BE2C (cell line): ENCODE measurements around the gene TMEM255A.

Experiments used
- DNase-seq: peaks from one replicate; pipeline ENCODE4 v3.0.0-alpha.2; 2020
- H3K27me3 ChIP-seq: fragments of 250-450 bp; sonication (Bioruptor Pico); 2 replicates; pipeline ENCODE4 v1.5.1; 2020; ENCODE audit warnings: mild to moderate bottlenecking
- H3K36me3 ChIP-seq: fragments of 250-450 bp; sonication (Bioruptor Pico); 2 replicates; pipeline ENCODE4 v1.5.1; 2020; ENCODE audit warnings: mild to moderate bottlenecking
- H3K4me1 ChIP-seq: fragments of 250-450 bp; sonication (Bioruptor Pico); 2 replicates; pipeline ENCODE4 v1.5.1; 2020
- H3K4me3 ChIP-seq: 2 replicates; pipeline ENCODE4 v1.5.1; 2011; ENCODE audit warnings: low read depth, low read length
- H3K9me3 ChIP-seq: fragments of 250-450 bp; sonication (Bioruptor Pico); 2 replicates; pipeline ENCODE4 v1.5.1; 2020
- TF ChIP-seq, protein P1 (sequence below): IDR thresholded peaks from 2 replicates; pipeline ENCODE4 v1.5.1; 2012; ENCODE audit warnings: mild to moderate bottlenecking, low read depth, low read length

Gene TMEM255A

DNA sequence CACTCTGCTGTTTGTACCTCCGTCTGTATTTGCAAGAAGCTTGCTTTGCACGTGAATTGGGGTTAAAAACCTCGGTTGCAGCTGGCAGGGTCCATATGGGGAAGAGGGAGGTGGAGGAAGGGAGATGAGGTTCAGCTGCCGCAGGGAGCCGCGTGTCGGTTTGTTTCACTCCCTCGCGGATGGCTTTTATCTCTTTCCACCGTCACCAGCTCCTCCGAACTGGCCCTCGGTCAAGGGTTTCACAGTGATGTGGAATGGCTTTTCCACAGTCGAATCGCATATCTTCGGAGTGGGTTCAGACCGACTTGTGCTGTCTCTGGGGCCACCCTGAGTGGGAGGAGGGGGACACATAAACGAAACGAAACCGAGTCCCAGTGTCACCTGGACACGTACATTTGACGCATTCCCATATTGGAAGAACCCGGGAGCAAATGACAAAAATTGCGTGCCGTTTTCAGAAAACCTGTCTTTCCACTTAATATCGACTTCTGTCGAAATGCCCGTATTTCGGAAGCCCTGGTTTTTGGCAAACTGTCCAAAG is 59.7 kb downstream of the TMEM255A start:
- TF ChIP-seq, protein P1, sequence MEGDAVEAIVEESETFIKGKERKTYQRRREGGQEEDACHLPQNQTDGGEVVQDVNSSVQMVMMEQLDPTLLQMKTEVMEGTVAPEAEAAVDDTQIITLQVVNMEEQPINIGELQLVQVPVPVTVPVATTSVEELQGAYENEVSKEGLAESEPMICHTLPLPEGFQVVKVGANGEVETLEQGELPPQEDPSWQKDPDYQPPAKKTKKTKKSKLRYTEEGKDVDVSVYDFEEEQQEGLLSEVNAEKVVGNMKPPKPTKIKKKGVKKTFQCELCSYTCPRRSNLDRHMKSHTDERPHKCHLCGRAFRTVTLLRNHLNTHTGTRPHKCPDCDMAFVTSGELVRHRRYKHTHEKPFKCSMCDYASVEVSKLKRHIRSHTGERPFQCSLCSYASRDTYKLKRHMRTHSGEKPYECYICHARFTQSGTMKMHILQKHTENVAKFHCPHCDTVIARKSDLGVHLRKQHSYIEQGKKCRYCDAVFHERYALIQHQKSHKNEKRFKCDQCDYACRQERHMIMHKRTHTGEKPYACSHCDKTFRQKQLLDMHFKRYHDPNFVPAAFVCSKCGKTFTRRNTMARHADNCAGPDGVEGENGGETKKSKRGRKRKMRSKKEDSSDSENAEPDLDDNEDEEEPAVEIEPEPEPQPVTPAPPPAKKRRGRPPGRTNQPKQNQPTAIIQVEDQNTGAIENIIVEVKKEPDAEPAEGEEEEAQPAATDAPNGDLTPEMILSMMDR = no peak
- Histone ChIP-seq H3K4me3 (peak overlapping the region; percentile 82), H3K9me3 (no peaks in the 10 kb centered on the region), H3K4me1 (no peaks in the 10 kb centered on the region), H3K36me3 (peaks cover 15% of the 10 kb centered on the region), H3K27me3 (no peaks in the 10 kb centered on the region)
- peak; percentile 16 for DNase-seq

DNA sequence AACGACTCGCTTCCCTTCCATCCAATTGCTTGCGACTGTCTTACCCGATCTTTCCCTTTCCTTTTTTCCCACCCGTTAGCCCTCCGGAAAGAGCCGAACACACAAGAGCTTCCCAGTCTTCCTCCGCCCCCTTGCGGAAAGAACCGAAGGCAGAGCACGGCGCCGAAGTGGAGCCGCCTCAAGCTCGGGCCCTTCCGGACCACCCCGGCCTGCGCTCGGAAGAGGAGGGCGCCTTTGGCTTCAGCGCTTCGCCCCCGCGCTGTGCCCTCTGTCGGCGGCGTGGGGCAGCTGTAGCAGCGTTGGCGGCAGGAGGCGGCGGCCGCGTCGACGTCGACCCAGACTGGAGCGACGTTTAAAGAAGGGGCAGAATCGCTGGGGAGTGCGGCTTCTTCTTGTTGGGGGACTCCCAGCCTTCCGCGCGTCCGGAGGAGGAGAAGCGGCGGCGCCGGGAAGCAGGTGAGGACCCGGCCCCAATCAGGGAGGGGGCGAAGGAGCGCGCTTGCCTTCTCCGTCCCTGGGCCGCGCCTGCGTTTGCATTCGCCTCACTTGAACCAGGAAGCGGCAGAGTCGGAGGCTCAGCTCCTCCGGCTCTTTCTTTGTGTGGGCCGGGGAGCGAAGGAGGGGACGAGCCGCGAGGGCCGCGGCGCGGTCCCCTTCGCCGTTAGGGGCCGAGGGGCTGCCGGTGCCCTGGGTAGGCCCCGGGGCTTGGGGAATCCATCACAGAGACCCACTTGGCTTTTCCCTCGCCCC is 60.6 kb downstream of the TMEM255A start, which contains the start of gene ZBTB33:
Gene ZBTB33 (plus strand): TSS at position 291 of the 750 bp plus-strand sequence. CDS start 2,604 bp downstream, outside the sequence.
- TF ChIP-seq, protein P1 = peak; percentile 46
- Histone ChIP-seq H3K4me3 (peak within 1 kb of the TSS; percentile 82), H3K36me3 (peaks cover 15% of the 10 kb centered on the region), H3K4me1 (no peaks in the 10 kb centered on the region), H3K27me3 (no peaks in the 10 kb centered on the region), H3K9me3 (no peaks in the 10 kb centered on the region)
- DNase-seq = peak; percentile 92

DNA sequence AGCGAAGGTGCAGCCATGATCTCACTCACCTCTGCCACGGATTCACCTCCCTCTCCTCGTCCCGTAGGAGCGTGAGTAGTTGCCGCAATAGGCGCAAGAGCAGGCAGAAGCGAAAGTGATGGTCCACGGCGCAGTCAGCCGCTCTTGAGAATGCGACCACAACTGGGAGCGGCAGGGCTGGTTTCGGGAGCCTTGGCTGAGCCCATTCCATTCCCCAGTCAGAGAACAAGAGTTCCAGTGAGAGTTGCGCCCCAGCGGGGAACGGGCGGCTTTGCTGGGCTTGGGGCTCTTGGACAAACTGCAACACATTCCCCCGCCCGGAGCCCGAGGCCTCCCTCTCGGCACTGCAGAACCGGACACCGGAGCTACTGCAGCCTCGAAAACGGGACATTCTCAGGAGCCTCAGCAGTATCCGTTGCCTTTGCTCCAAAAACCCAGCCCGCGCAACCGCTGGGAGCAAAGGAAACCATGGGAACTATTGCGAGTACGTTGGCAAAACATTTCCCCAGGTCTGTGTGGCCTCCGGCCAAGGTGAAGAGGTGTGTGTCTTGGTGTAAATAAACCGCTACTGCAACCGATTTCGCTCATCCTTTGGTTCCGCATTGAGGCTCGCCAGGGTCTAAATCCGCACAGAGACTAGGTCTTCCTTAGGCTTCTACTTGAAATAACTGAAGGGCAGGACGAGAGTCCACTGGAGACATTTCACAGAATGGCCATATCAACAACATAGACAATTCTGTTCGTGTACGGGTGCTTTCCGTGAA is 66.3 kb downstream of the TMEM255A start:
- no peaks in the 10 kb centered on the region for H3K27me3 ChIP-seq
- DNase-seq = peak; percentile 62
- peak overlapping the region; percentile 83 for H3K4me3 ChIP-seq
- H3K4me1 ChIP-seq = no peaks in the 10 kb centered on the region
- TF ChIP-seq, protein P1 = no peak
- H3K9me3 ChIP-seq = no peaks in the 10 kb centered on the region
- H3K36me3 ChIP-seq = no peaks in the 10 kb centered on the region

DNA sequence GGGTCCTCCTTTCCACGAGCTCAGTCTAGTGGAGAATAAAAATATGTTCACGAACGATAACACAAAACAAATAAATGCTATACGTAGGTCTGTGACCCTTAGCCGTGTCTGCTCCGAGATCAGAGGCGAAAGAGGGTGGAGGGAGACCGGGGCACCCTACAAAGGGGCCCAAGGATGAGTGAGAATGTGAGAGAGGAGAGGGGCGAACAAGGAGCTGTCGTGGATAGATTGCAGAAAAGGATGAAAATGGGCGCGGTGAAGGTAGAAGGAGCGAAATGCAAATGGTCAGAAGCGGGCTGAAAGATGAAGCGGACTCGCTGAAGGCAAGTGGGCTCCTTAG is 66.9 kb downstream of the TMEM255A start:
- H3K4me3 ChIP-seq = peak overlapping the region; percentile 83
- DNase-seq = no peak
- no peaks in the 10 kb centered on the region for H3K36me3 ChIP-seq
- no peaks in the 10 kb centered on the region for H3K9me3 ChIP-seq
- TF ChIP-seq, protein P1 = no peak
- H3K4me1 ChIP-seq = no peaks in the 10 kb centered on the region
- H3K27me3 ChIP-seq = no peaks in the 10 kb centered on the region

DNA sequence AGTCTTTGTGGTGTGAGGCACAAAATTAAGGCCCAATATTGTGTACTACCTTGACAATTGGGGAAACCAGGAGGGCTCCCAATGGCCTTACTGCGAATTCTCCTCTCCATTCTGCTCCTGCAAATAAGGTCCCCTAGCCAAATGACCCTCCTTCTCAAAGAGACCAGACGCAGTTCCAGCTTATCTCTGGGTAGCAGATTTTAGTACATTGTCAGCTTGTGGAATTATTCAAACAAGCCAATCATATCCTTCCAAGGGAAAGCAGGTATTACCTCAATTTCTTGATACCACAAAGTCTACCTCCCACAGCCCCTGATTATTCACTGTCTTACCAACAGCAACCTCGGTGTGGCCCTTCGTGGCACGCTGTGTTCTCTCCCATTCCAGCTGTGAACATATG is 68.4 kb downstream of the TMEM255A start:
- DNase-seq = no peak
- H3K4me3 ChIP-seq = no peak overlapping the region

More for the DNA sequence above, 68.4 kb downstream of the TMEM255A start:
- TF ChIP-seq, protein P1 = no peak
- H3K4me1 ChIP-seq = no peaks in the 10 kb centered on the region
- no peaks in the 10 kb centered on the region for H3K27me3 ChIP-seq
- no peaks in the 10 kb centered on the region for H3K36me3 ChIP-seq
- no peaks in the 10 kb centered on the region for H3K9me3 ChIP-seq
